Endodermal cell (in vitro differentiated cells): ENCODE measurements around the gene ST3GAL4. TPM values are rescaled to one million over a fixed set of nuclear protein-coding genes. Genes with fewer than 3 reads are reported as not detected.
A peak's percentile ranks its signal among the peaks of the same experiment; 100 is the strongest.

ENCODE experiments used
- DNase-seq: peaks from one replicate; pipeline ENCODE4 v3.0.0-alpha.2; 2017
- H3K27ac ChIP-seq: 2 replicates; pipeline ENCODE4 v1.5.1; 2013; ENCODE audit warnings: mild to moderate bottlenecking, low read depth, low read length, moderate library complexity
- H3K27me3 ChIP-seq: 2 replicates; pipeline ENCODE4 v1.6.1; 2013; ENCODE audit warnings: mild to moderate bottlenecking, low read length, moderate library complexity; ENCODE audit not compliant: insufficient read depth, control insufficient read depth, poor library complexity, severe bottlenecking
- H3K36me3 ChIP-seq: 2 replicates; pipeline ENCODE4 v1.7.0; 2013; ENCODE audit warnings: mild to moderate bottlenecking, low read length, moderate library complexity; ENCODE audit not compliant: control insufficient read depth, insufficient read depth
- H3K4me1 ChIP-seq: one replicate; pipeline ENCODE4 v1.7.0; 2013; ENCODE audit warnings: low read length; ENCODE audit not compliant: control insufficient read depth, insufficient read depth
- H3K4me3 ChIP-seq: 2 replicates; pipeline ENCODE4 v1.5.1; 2013; ENCODE audit warnings: mild to moderate bottlenecking, low read length, moderate library complexity
- H3K9ac ChIP-seq: 2 replicates; pipeline ENCODE4 v1.6.1; 2013; ENCODE audit warnings: mild to moderate bottlenecking, low read length, moderate library complexity; ENCODE audit not compliant: poor library complexity, severe bottlenecking; ENCODE audit errors: extremely low read depth
- H3K9me3 ChIP-seq: 2 replicates; pipeline ENCODE4 v1.6.1; 2013; ENCODE audit warnings: mild to moderate bottlenecking, low read length, moderate library complexity; ENCODE audit not compliant: control insufficient read depth
- H3K27ac Mint-ChIP-seq: 2 replicates; pipeline ENCODE4 v1.8.0; 2020; ENCODE audit warnings: mixed read lengths
- H3K27me3 Mint-ChIP-seq: 2 replicates; pipeline ENCODE4 v1.8.0; 2021; ENCODE audit warnings: mild to moderate bottlenecking, mixed read lengths; ENCODE audit not compliant: insufficient read depth
- H3K36me3 Mint-ChIP-seq: 2 replicates; pipeline ENCODE4 v1.8.0; 2020; ENCODE audit warnings: low read depth, mixed read lengths
- H3K4me1 Mint-ChIP-seq: 2 replicates; pipeline ENCODE4 v1.8.0; 2020; ENCODE audit warnings: mixed read lengths
- H3K4me3 Mint-ChIP-seq: 2 replicates; pipeline ENCODE4 v1.8.0; 2020; ENCODE audit warnings: mild to moderate bottlenecking, moderate library complexity, mixed read lengths
- H3K9me3 Mint-ChIP-seq: 2 replicates; pipeline ENCODE4 v1.8.0; 2020; ENCODE audit warnings: mild to moderate bottlenecking, mixed read lengths
- WGBS, 2 experiments: methylation state at CpG; one replicate each; pipeline versions ENCODE4 v1.1.5 to v1.1.7; 2013; ENCODE audit warnings: missing lambda C conversion rate in 2 of 2, mixed read lengths in 1 of 2; ENCODE audit not compliant: insufficient coverage in 1 of 2, insufficient read length in 1 of 2; 5-methylcytosine and 5-hydroxymethylcytosine counted together
- long read RNA-seq, 4 experiments: library from polyadenylated mRNA in 2 of 4; library from RNA in 1 of 4; library from capped mRNA in 1 of 4; stranded (forward) in 3 of 4; unstranded in 1 of 4; transcript quantifications; one replicate each; pipeline ENCODE4 v2.0.0, GENCODE V29; 2020 to 2021; ENCODE audit warnings: inconsistent platforms in 1 of 4
- polyA plus RNA-seq, 2 experiments: library from polyadenylated mRNA; stranded (reverse); fragments of 50-300 nt; gene quantifications; one replicate each; pipeline ENCODE4 v1.2.3, GENCODE V29; 2013
- total RNA-seq, 2 donors: library from RNA; stranded (reverse); fragmentation: NEBNext Ultra II Directional in 1 of 2; extraction: Animal tissue kit (Norgen Biotek cat#: 25700) in 1 of 2; gene quantifications; 2 replicates in 1 of 2; 3 replicates in 1 of 2; pipeline ENCODE4 v1.2.1, GENCODE V29; 2021
- TF ChIP-seq, protein P1 (sequence below): fragments of 200-600 bp; sonication (generic); conservative IDR thresholded peaks from 2 replicates; pipeline ENCODE4 v1.5.0; 2021; ENCODE audit warnings: antibody characterized with exemption, mild to moderate bottlenecking

Gene ST3GAL4, protein sequence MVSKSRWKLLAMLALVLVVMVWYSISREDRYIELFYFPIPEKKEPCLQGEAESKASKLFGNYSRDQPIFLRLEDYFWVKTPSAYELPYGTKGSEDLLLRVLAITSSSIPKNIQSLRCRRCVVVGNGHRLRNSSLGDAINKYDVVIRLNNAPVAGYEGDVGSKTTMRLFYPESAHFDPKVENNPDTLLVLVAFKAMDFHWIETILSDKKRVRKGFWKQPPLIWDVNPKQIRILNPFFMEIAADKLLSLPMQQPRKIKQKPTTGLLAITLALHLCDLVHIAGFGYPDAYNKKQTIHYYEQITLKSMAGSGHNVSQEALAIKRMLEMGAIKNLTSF
- 10 to 100 TPM; 16.5 to 21.5 TPM for total RNA-seq
- polyA plus RNA-seq (2013, experiment 1 of 2) = 15.6 TPM
- polyA plus RNA-seq (2013, experiment 2 of 2) = 13.3 TPM
- long read RNA-seq, experiment 1, partial matches to known transcripts = 2 of 12 reads
- long read RNA-seq, experiment 1, other reads (novel, unspliced or antisense) = 4 of 12 reads
- long read RNA-seq, experiment 2, transcript ST3GAL4-204 (11 exons, 1,812 nt) = major isoform, 13 of 20 reads
- long read RNA-seq, experiment 2, partial matches to known transcripts = 0 of 20 reads
- long read RNA-seq, experiment 2, other reads (novel, unspliced or antisense) = 4 of 20 reads
- long read RNA-seq, experiment 3, transcript ST3GAL4-201 (11 exons, 1,790 nt) = minor isoform, 11 of 76 reads
- long read RNA-seq, experiment 3, transcript ST3GAL4-204 (11 exons, 1,812 nt) = major isoform, 41 of 76 reads
- long read RNA-seq, experiment 3, partial matches to known transcripts = 5 of 76 reads
- long read RNA-seq, experiment 3, other reads (novel, unspliced or antisense) = 19 of 76 reads
- long read RNA-seq, experiment 4 = 0 reads

DNA sequence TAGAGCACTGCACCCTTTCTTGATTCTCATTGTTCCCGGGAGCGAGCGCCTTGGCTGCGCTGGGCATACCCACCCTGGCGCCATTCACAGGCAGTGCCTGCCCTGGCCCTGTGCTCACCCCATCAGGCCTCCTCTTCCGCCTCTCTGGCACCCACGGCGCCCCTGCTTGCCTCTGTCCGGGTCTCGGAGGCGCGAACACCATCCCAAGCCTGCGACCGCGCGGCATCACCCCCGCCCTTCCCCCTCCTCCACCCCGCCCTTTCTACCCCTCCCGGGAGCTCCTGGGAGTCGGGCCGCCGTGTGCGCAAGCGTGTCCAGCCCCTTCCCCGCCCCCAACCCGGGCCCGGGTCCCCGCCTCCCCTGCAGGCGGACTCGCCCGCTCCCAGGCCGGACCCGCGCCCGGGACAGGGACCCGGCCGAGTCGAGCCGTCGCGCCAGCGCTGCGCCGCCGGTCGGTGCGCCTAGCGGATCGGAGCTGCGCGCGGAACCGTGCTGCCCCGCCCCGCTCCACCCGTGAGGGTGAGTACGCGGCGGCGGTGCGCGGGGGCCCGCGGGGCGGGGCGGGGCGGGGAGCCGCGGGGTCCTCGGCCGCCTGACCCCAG lies at the start of gene ST3GAL4:
Gene ST3GAL4, plus strand, starts transcription at position 363 of the 602 bp plus-strand sequence. CDS start 50,470 bp downstream, outside the sequence.
- H3K36me3 ChIP-seq = no peaks in the 10 kb centered on the region
- peak; percentile 96 for DNase-seq
- peaks cover 15% of the 10 kb centered on the region for H3K36me3 Mint-ChIP-seq
- H3K4me3 Mint-ChIP-seq = peak within 1 kb of the TSS; percentile 80
- 0% methylated on average over 5 to 71 of the region's 71 CpGs for WGBS, 2 experiments
- H3K4me1 Mint-ChIP-seq = peaks cover 51% of the 10 kb centered on the region
- H3K4me1 ChIP-seq = peaks cover 12% of the 10 kb centered on the region
- H3K4me3 ChIP-seq = peak within 1 kb of the TSS; percentile 86
- no peaks in the 10 kb centered on the region for H3K27me3 Mint-ChIP-seq
- peak within 1 kb of the TSS; percentile 55 for H3K9ac ChIP-seq
- peak within 1 kb of the TSS; percentile 34 for H3K27ac ChIP-seq
- no peaks in the 10 kb centered on the region for H3K9me3 ChIP-seq
- TF ChIP-seq, protein P1, sequence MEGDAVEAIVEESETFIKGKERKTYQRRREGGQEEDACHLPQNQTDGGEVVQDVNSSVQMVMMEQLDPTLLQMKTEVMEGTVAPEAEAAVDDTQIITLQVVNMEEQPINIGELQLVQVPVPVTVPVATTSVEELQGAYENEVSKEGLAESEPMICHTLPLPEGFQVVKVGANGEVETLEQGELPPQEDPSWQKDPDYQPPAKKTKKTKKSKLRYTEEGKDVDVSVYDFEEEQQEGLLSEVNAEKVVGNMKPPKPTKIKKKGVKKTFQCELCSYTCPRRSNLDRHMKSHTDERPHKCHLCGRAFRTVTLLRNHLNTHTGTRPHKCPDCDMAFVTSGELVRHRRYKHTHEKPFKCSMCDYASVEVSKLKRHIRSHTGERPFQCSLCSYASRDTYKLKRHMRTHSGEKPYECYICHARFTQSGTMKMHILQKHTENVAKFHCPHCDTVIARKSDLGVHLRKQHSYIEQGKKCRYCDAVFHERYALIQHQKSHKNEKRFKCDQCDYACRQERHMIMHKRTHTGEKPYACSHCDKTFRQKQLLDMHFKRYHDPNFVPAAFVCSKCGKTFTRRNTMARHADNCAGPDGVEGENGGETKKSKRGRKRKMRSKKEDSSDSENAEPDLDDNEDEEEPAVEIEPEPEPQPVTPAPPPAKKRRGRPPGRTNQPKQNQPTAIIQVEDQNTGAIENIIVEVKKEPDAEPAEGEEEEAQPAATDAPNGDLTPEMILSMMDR = no peak
- H3K27ac Mint-ChIP-seq = peak within 1 kb of the TSS; percentile 88
- no peaks in the 10 kb centered on the region for H3K9me3 Mint-ChIP-seq
- no peaks in the 10 kb centered on the region for H3K27me3 ChIP-seq

DNA sequence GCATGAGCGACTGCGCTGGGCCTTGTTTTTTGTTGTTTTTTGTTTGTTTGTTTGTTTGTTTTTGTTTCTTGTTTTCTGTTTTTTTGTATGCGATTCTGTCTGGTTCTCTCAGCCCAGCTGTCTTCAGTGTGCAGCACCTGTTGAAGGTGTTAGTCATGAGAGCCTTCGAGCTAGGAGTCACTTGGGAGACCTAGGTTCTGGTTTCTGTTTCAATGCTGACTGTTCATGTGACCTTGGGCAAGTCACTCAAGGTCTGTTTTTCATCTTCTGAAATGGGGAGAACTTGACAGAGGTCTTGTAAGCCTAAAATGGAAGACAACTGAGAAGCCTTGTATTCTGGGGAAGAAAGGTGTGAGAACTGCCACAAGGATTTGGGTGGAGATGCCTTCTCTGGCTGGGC lies 49.8 kb upstream of the ST3GAL4 start:
- 90 to 97% methylated on average over 2 to 4 of the region's 4 CpGs for WGBS, 2 experiments
- H3K4me1 ChIP-seq = no peaks in the 10 kb centered on the region
- H3K27me3 Mint-ChIP-seq = no peaks in the 10 kb centered on the region
- no peak overlapping the region for H3K4me3 ChIP-seq
- peaks cover 7% of the 10 kb centered on the region for H3K36me3 ChIP-seq
- H3K27ac Mint-ChIP-seq = no peak overlapping the region
- H3K4me1 Mint-ChIP-seq = peaks cover 7% of the 10 kb centered on the region
- TF ChIP-seq, protein P1 = no peak
- no peak overlapping the region for H3K9ac ChIP-seq
- H3K27me3 ChIP-seq = no peaks in the 10 kb centered on the region
- H3K27ac ChIP-seq = no peak overlapping the region
- no peaks in the 10 kb centered on the region for H3K9me3 ChIP-seq
- H3K36me3 Mint-ChIP-seq = peaks cover 27% of the 10 kb centered on the region
- H3K4me3 Mint-ChIP-seq = no peak overlapping the region
- no peak for DNase-seq
- no peaks in the 10 kb centered on the region for H3K9me3 Mint-ChIP-seq

DNA sequence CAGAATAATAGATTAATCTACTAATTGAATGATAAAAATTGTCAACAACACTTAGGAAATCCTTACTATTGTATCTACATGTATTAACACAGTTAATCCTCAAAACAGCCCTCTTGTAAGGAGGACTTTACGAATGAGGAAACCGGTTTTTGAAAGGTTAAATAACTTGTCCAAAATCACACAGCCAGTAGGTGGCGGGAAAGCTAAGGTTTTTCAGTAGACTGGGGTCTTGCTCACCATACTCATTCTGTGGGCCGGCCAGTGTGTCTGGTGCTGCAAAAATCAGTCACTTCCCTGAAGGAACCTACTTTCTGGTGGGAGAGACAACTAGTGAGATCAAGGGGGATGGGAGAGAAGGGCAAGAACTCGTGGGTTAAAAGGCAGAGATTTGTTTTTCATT lies 47.8 kb upstream of the ST3GAL4 start:
- TF ChIP-seq, protein P1 = peak; percentile 77
- H3K4me3 Mint-ChIP-seq = no peak overlapping the region

More for the DNA sequence above, 47.8 kb upstream of the ST3GAL4 start:
- Histone ChIP-seq H3K9me3 (no peaks in the 10 kb centered on the region), H3K4me3 (no peak overlapping the region), H3K36me3 (peaks cover 4% of the 10 kb centered on the region), H3K4me1 (no peaks in the 10 kb centered on the region), H3K27me3 (no peaks in the 10 kb centered on the region), H3K27ac (peak overlapping the region; percentile 9), H3K9ac (no peak overlapping the region)
- H3K27ac Mint-ChIP-seq = no peak overlapping the region
- H3K27me3 Mint-ChIP-seq = no peaks in the 10 kb centered on the region
- WGBS, 2 experiments = 38 to 55% methylated on average over 3 to 5 of the region's 5 CpGs
- DNase-seq = peak; percentile 84
- no peaks in the 10 kb centered on the region for H3K9me3 Mint-ChIP-seq
- H3K36me3 Mint-ChIP-seq = peaks cover 24% of the 10 kb centered on the region
- H3K4me1 Mint-ChIP-seq = peaks cover 9% of the 10 kb centered on the region
